T-helper 17 cell (primary cell): ENCODE measurements around the gene CCR9. TPM values are rescaled to one million over a fixed set of nuclear protein-coding genes. Genes with fewer than 3 reads are reported as not detected.
A peak's percentile ranks its signal among the peaks of the same experiment; 100 is the strongest.

Experiments
- ATAC-seq: fragments of 150-1000 bp; cut with Tn5 transposase; 2 replicates; pipeline ENCODE4 v1.10.0; 2021; ENCODE audit warnings: mild to moderate bottlenecking, moderate library complexity
- DNase-seq, 3 donors: peaks; one replicate each; pipeline versions ENCODE4 v3.0.0 to v3.0.0-alpha.2; 2020 to 2021
- H3K9me3 ChIP-seq: one replicate; pipeline ENCODE4 v1.7.0; 2013; ENCODE audit warnings: low read length, mild to moderate bottlenecking; ENCODE audit not compliant: control insufficient read depth, poor library complexity, severe bottlenecking
- H3K27ac Mint-ChIP-seq: one replicate; pipeline ENCODE4 v1.8.0; 2022; ENCODE audit warnings: mild to moderate bottlenecking, moderate library complexity, mixed read lengths
- H3K27me3 Mint-ChIP-seq: one replicate; pipeline ENCODE4 v1.8.0; 2022; ENCODE audit warnings: mixed read lengths
- H3K36me3 Mint-ChIP-seq: one replicate; pipeline ENCODE4 v1.8.0; 2022; ENCODE audit warnings: low read depth, mixed read lengths
- H3K4me1 Mint-ChIP-seq: one replicate; pipeline ENCODE4 v1.8.0; 2022; ENCODE audit warnings: mild to moderate bottlenecking, mixed read lengths
- H3K4me3 Mint-ChIP-seq: one replicate; pipeline ENCODE4 v1.8.0; 2022; ENCODE audit warnings: mild to moderate bottlenecking, moderate library complexity, mixed read lengths
- total RNA-seq, 4 donors: library from RNA in 2 of 4; stranded (reverse) in 2 of 4; gene quantifications; one replicate each; pipeline ENCODE4 v1.2.3 and lab custom pipeline; 2022 to 2026

The CCR9 gene
- total RNA-seq, 2 donors from 2014 or later: 4.0 to 4.7 TPM

DNA sequence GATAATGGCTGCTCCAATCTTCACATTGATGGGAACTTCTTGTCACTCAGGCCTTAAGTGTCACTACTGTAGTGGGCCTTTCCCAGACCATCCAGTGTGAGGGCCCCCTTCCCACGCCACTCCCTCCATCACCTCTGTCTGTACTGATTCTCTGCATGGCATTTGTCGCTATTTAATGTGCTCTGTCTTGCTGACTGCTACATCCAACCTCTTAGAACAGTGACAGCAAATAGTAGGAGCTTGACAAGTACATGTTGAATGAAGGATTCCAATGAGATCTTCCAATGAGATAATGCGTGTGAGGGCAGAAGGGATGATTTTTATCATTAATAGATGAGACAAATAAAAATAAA, 5.6 kb upstream of the CCR9 start:
- Mint-ChIP-seq H3K27me3 (peaks cover 34% of the 10 kb centered on the region), H3K36me3 (no peaks in the 10 kb centered on the region), H3K4me1 (peaks cover 26% of the 10 kb centered on the region), H3K27ac (no peak overlapping the region), H3K4me3 (no peak overlapping the region)
- no peaks in the 10 kb centered on the region for H3K9me3 ChIP-seq
- no peak for ATAC-seq
- DNase-seq: no peak

DNA sequence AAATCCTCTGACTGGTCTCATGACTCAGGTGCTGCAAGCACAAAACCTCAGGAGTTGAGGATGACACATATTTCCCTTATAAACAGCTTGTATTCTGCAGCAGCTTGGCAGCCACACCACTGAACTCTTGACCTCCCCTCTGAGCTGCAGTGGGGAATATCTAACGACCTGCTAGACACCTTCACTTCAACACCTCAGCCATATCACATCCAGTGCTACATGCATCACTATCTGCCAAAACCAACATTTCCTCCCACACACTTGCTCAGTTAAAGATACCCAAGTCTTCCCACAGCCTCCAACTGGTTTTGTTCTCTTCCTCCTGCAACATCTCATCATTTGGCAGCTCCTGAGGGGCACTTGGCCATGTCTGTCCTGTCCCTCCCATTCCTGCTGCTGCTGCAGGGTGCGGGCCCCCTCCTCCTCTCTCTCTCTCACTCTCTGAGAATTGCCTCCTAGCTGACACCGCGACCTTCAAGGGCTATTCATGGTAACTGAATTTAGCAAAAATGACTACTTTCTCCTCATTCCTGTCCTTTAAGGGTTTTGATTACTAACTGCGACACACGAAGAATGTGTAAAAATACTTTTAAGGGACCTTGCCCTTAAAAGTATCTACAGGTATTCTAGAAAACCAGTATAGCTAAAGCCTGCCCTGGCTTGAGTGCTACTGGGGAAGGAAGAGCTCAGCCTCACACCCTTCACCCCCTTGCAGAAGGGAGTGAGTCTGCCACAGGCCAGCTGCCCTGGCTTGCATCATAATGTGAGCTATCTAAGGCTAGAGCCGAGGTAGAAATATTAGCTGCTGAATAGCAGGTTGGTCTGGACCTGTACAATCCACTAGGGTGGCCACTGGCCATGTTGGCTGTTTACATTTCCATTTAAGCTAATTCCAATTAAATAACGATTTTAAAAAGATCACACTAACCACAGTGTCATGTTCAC, 5.0 kb upstream of the CCR9 start:
- Mint-ChIP-seq H3K36me3 (no peaks in the 10 kb centered on the region), H3K4me3 (no peak overlapping the region), H3K27me3 (peaks cover 32% of the 10 kb centered on the region), H3K27ac (no peak overlapping the region), H3K4me1 (peaks cover 28% of the 10 kb centered on the region)
- DNase-seq (no peak), ATAC-seq (peak; percentile 71)
- no peaks in the 10 kb centered on the region for H3K9me3 ChIP-seq

- Mint-ChIP-seq H3K36me3 (no peaks in the 10 kb centered on the region), H3K27ac (peak overlapping the region; percentile 21), H3K4me1 (peaks cover 31% of the 10 kb centered on the region), H3K4me3 (peak overlapping the region; percentile 70), H3K27me3 (peaks cover 29% of the 10 kb centered on the region)
- no peaks in the 10 kb centered on the region for H3K9me3 ChIP-seq
- DNase-seq (no peak), ATAC-seq (no peak)
These were observed 1.8 kb upstream of the CCR9 start for GRCh38 chr3:45884368-45885201.

DNA sequence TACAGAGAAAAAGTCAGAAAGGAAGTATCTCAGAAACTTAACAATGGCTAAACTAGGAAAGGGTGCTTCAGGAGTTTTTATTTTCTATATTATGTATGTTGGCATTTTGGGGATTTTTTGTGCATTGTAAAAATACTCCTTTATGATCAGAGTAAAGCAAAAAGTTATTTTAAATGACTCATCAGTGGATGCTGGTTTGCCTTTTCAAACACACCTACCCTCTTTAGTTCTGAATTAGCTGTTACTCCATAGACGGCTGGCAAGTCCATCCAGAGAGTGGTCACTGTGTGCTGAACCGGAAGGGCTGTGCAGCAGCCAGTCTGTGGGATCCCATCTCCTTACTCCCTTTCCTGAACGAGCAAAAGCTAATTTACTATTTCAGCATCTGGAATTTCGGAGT, 942 bp downstream of the CCR9 start:
- Mint-ChIP-seq H3K4me1 (peaks cover 24% of the 10 kb centered on the region), H3K36me3 (no peaks in the 10 kb centered on the region), H3K4me3 (peak overlapping the region; percentile 62), H3K27ac (peak overlapping the region; percentile 84), H3K27me3 (peaks cover 29% of the 10 kb centered on the region)
- no peak for DNase-seq
- no peaks in the 10 kb centered on the region for H3K9me3 ChIP-seq
- ATAC-seq: no peak

DNA sequence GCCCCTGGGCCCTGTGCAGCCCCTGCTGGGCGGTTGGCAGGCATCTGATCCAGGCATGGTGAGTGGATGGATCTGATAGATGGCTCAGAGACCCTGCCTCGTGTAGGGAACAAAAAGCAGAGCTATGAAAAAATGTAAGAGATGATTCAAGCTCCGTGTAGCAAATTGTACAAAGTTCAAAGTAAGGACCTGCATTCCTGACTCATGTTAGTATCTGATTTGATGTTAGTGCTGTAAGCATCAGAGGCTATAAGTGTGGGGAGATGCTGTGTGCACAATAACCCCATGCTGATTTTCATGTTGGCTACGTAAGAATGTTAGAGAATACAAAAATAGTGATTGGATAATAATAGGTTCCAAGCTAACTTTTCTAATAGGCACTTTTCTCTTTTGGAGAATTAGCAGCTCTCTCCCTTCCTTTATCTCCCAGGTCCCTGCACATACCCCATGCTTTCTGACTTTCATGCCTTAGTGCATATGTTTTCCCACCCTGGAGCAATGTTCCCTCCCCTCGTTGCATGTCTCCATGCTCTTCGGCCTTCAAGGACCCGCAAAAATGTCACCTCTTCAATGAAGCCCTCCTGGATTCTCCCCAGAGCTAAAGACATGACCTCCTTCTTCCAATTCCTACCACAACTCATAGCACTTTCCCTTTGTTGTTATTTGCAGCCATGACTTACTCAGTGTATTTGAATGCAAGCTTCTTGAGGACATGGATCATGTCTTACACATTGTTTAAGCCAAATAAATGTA, 1.6 kb downstream of the CCR9 start:
- H3K4me1 Mint-ChIP-seq: peaks cover 24% of the 10 kb centered on the region
- H3K27me3 Mint-ChIP-seq: peaks cover 29% of the 10 kb centered on the region
- no peaks in the 10 kb centered on the region for H3K36me3 Mint-ChIP-seq
- H3K9me3 ChIP-seq: no peaks in the 10 kb centered on the region
- ATAC-seq: no peak
- peak overlapping the region; percentile 62 for H3K4me3 Mint-ChIP-seq
- peak overlapping the region; percentile 84 for H3K27ac Mint-ChIP-seq
- no peak for DNase-seq

GRCh38 chr3:45889337-45889736, 3.0 kb downstream of the CCR9 start:
- DNase-seq (no peak), ATAC-seq (no peak)
- peaks cover 16% of the 10 kb centered on the region for H3K27me3 Mint-ChIP-seq
- H3K9me3 ChIP-seq: no peaks in the 10 kb centered on the region
- no peak overlapping the region for H3K4me3 Mint-ChIP-seq
- no peaks in the 10 kb centered on the region for H3K36me3 Mint-ChIP-seq
- peaks cover 21% of the 10 kb centered on the region for H3K4me1 Mint-ChIP-seq
- no peak overlapping the region for H3K27ac Mint-ChIP-seq

DNA sequence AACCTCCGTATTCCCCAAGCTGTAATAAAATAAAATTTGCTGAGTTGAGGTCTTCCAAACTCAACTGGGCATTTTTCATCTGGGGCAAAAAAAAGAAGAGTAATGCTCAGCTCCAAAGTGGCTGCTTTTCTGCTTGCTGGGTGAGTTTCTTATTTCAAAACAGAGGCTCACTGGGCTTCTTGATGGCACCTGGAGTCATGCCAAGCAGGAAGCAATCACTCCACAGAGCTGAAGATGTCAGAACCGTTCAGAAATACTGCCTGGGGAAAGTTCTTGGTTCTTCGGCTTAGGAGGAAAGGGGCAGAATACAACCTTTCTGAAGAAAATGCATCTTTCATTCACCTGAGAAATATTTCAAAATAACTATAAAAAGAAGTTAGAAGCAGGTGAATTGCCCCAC, 4.1 kb downstream of the CCR9 start:
- H3K9me3 ChIP-seq: no peaks in the 10 kb centered on the region
- Mint-ChIP-seq H3K4me3 (no peak overlapping the region), H3K36me3 (no peaks in the 10 kb centered on the region), H3K27me3 (peaks cover 7% of the 10 kb centered on the region), H3K4me1 (peaks cover 18% of the 10 kb centered on the region), H3K27ac (no peak overlapping the region)
- no peak for DNase-seq
- no peak for ATAC-seq

DNA sequence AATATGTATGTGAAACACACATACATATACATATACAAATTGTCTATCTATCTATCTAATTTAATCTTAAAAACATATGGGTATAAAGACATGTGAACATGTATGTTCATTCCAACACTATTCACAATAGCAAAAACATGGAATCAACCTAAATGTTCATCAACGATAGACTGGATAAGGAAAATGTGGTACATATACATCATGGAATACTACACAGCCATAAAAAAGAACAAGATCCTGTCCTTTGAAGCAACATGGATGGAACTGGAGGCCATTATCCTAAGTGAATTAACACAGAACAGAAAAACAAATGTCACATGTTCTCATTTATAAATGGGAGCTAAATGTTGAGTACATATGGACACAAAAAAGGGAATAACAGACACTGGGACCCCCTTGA, 5.8 kb downstream of the CCR9 start:
- no peaks in the 10 kb centered on the region for H3K27me3 Mint-ChIP-seq

GRCh38 chr3:45894015-45894414, 7.7 kb downstream of the CCR9 start:
- H3K9me3 ChIP-seq: no peaks in the 10 kb centered on the region
- no peak overlapping the region for H3K4me3 Mint-ChIP-seq
- peak overlapping the region; percentile 86 for H3K27ac Mint-ChIP-seq
- H3K27me3 Mint-ChIP-seq: peaks cover 10% of the 10 kb centered on the region
- DNase-seq (no peak), ATAC-seq (no peak)
- peaks cover 6% of the 10 kb centered on the region for H3K36me3 Mint-ChIP-seq
- peaks cover 11% of the 10 kb centered on the region for H3K4me1 Mint-ChIP-seq

More for the DNA sequence above, 5.8 kb downstream of the CCR9 start:
- Mint-ChIP-seq H3K27ac (no peak overlapping the region), H3K4me1 (peaks cover 12% of the 10 kb centered on the region), H3K4me3 (no peak overlapping the region), H3K36me3 (no peaks in the 10 kb centered on the region)
- no peaks in the 10 kb centered on the region for H3K9me3 ChIP-seq
- ATAC-seq: no peak
- no peak for DNase-seq

DNA sequence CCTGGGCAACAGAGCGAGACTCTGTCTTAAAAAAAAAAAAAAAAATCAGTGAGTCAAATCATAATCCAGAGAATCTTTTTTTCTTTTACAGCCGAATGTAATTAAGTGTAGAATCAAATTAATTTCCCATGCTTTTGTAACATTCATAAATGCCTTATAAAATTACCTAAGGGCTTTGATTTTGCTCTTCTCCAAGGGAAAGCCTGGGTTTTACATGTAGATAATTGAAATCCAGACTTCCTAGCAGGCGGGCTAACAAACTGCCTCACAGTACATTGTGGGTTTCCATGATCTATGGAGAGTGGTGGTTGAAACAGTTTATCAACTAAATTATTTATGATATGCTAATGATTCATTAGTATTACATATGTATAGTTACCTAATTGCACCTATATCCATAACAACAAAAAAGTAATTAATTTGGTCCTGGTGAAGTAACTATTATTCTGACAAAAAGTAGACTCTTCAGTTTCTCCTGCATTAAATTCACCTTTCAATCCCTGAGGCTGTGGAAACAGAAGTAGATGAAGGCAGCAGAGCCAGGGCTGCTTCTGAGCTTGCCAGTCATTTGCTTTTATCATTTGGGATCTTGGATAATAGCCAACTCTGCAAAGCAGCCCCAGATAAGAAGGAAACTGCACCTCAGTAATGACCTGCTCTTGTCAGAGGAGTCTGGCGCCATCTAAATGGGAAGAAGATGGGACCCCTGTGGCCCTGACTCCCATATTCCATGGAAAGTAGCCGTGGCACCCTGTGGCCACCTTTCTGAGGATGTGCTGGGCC, 9.5 kb downstream of the CCR9 start:
- Mint-ChIP-seq H3K27ac (no peak overlapping the region), H3K27me3 (peaks cover 10% of the 10 kb centered on the region)

DNA sequence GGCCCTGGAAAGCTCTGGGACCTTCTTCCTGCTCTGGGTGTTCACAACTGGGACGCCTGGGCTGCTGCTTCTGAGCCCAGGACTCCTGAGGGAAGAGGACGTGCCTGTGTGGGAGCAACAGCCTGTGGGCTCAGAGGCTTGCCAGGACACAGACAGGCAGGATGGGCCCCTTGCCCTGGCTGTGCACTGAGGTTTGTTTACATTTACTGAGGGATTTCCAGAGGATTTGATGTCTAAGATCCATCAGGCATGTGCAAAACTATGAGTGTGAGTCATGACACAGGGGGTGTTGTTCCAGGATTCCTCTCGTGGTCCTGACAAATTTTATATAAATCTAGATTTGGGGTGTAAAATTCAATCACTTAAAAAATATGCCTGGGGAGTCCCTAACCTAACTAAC, 10.6 kb downstream of the CCR9 start:
- peaks cover 10% of the 10 kb centered on the region for H3K36me3 Mint-ChIP-seq
- H3K27me3 Mint-ChIP-seq: peaks cover 10% of the 10 kb centered on the region
- no peak overlapping the region for H3K4me3 Mint-ChIP-seq
- ATAC-seq (no peak), DNase-seq (no peak)
- H3K4me1 Mint-ChIP-seq: peaks cover 13% of the 10 kb centered on the region
- H3K27ac Mint-ChIP-seq: peak overlapping the region; percentile 29
- no peaks in the 10 kb centered on the region for H3K9me3 ChIP-seq

More for the DNA sequence above, 9.5 kb downstream of the CCR9 start:
- H3K4me3 Mint-ChIP-seq: no peak overlapping the region
- H3K4me1 Mint-ChIP-seq: peaks cover 15% of the 10 kb centered on the region
- DNase-seq: no peak
- ATAC-seq: no peak
- no peaks in the 10 kb centered on the region for H3K9me3 ChIP-seq
- peaks cover 8% of the 10 kb centered on the region for H3K36me3 Mint-ChIP-seq

DNA sequence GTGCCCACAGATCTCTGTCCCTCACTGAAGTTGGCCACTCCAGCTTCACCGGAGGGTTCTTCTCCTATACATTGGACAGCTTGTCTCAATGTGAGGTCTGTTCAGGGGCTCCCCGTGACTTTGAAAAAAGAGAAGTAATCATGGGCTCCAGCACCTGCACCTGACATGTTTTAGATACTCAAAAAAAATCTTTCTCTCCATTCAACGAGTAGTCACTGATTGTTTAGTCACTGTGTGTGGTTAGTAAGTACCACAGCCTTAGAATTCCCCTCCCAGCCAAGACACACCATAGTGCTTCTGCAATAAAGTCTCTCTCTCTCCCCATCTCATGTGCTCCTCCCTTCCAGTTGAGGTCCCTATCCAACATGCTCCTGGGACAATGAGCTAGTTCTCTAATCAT, 18.6 kb downstream of the CCR9 start:
- Mint-ChIP-seq H3K27me3 (no peaks in the 10 kb centered on the region), H3K4me3 (no peak overlapping the region), H3K36me3 (peaks cover 3% of the 10 kb centered on the region), H3K27ac (no peak overlapping the region), H3K4me1 (peaks cover 28% of the 10 kb centered on the region)
- H3K9me3 ChIP-seq: no peaks in the 10 kb centered on the region
- DNase-seq (no peak), ATAC-seq (peak; percentile 46)
